Activated T-helper 9 cell treated with anti-CD3 and anti-CD28 coated beads, Interleukin-2, amount 50 U/mL, for 16 hours (primary cell): ENCODE measurements around the gene NEURL1B.
A peak's percentile ranks its signal among the peaks of the same experiment; 100 is the strongest.

Experiments
- DNase-seq: peaks from one replicate; pipeline ENCODE4 v3.0.0-alpha.2; 2020; ENCODE audit warnings: low read depth

Gene NEURL1B

DNA sequence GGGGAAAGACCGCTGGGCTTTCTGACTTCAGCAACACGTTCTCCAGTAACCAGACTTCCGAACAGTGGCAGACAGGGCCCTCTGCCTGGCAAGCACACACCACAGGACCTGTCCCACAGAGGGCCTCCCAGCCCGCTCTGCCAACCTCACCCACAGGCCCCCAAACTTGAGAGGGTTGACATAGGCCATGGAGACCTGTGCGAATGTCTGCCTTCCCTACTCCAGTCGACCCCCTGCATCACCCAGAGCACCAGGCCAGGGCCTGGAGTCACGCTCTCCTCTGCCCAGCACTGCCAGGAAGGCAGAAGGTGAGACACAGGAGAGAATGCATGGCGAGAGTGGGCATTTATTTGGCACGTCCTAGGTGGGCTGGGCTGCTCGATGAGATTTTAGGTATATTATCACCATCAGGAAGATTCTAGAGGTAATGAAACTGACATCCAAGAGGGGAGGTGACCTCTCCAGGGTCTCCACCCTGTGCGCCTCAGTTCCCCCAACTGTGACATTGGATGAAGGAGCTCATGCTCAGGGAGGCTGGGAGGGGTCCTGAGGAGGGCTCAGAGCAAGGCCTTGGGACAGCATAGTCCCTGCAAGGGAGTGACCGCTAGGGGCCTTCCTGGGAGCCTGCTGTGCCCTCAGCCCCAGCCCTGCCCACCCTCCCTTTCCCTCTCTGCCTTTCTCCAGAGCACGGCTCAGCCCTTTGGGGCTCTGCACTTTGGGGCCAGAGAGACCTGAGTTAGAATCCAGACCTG lies 75.0 kb downstream of the NEURL1B start:
- DNase-seq: no peak

DNA sequence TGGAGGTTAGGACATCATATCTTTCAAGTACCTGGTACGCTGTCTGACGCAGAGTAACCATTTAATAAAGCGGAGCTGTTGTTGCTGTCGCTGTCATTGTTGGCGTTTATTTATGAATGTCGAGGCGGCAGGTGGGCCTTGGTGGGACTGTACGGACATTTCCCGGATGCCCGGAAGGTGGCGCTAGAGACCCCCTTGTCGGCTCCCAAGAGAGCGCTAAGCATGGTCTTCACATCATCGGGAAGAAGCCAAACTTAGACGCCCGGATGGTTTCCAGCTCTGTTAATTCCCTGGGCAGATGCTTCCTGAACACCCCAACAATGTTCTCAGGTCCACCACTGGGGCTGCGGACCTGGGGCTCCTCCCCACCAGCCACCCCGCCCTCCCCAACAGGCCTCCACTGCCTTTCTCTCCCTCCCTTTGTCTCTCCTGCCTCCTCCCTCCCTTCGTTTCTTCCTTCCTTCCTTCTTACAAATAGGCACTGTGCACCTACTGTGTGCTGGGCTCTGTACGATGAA lies 75.8 kb downstream of the NEURL1B start:
- DNase-seq: peak; percentile 75

DNA sequence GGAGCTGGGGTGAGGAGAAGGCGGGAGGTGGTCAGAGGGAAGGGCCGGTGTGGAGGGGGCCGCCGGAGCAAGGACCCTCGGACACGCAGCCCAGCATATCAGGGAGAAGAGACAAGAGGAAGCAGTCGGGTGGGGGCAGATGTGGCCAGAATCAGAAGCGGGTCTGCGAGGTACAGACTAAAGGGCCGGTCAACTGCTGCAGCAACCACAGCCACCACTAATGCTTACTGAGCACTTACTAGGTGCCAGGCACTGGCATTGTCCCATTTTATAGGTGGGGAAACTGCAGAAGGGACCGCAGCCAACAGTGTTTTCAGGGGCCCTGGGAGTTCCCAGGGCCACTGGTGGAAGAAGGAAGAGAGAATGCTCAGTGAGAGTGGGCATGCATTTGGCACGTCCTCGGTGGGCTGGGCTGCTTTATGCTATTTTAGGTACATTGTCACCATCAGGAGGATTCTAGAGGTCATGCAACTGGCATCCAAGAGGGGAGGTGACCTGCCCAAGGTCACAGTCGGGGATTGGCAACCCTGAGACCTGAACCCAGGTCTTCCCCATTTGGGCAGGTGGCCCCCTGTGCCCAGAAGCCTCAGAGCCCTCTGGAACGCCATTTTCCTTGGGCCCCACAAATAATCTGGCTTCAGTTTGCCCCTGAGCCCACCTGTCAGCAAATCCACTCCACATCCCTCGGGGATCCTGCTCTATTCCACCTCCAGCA lies 76.6 kb downstream of the NEURL1B start:
- no peak for DNase-seq

DNA sequence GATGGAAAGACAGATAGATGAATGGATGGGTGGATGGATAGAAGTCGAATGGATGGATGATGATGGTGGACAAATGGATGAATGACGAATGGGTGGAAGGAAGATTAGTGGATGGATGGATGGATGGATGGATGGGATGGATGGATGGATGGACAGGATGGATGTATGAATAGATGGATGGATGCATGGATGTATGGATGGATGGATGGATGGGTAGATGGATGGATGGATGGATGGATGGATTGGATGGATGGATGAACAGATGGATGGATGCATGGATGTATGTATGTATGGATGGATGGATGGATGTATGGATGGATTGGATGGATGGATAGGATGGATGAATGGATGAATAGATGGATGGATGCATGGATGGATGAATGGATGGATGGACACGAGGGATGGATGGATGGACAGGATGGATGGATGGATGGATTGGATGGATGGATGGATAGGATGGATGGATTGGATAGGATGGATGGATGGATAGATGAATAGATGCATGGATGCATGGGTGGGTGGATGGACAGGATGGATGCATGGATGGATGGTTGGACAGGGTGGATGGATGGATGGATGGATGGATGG lies 77.6 kb downstream of the NEURL1B start:
- DNase-seq: no peak

DNA sequence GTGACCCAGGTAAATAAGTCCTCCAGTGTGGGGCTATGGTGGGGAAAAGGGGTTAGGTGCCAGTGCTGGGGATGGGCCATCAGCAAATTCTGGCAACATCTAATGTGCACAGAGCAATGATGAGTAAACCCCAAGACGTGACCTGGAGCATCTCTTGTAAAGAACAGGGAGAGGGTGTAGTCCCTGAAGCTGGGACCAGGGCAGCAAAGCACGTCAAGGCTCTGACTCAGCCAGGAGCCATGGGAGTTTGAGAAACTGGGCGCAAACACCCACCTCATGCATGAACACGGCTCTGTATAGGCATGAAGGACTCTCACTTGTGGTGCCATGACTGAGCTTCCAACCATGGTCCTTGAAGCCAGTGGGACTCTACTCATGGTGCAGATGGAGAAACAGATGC lies 78.1 kb downstream of the NEURL1B start:
- DNase-seq: no peak

DNA sequence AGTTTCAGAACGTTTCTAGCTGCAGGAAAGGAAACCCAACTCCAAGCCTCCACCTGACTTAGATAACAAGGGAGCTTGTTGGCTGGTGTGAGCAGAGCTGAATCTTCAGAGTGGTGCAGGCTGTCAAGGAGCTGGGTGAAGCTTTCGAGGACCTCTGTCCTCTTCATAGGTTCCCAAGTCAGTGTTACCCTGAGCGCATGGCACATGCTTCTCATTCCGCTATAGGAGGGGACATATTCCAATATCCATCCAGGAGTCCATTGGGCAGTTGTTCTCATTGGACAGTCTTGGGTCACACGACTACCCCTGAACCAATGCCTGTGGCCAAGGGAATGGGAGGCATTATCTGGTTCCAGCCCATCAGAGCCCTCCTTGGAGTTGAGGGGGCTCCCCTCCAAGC lies 79.6 kb downstream of the NEURL1B start:
- DNase-seq: no peak

DNA sequence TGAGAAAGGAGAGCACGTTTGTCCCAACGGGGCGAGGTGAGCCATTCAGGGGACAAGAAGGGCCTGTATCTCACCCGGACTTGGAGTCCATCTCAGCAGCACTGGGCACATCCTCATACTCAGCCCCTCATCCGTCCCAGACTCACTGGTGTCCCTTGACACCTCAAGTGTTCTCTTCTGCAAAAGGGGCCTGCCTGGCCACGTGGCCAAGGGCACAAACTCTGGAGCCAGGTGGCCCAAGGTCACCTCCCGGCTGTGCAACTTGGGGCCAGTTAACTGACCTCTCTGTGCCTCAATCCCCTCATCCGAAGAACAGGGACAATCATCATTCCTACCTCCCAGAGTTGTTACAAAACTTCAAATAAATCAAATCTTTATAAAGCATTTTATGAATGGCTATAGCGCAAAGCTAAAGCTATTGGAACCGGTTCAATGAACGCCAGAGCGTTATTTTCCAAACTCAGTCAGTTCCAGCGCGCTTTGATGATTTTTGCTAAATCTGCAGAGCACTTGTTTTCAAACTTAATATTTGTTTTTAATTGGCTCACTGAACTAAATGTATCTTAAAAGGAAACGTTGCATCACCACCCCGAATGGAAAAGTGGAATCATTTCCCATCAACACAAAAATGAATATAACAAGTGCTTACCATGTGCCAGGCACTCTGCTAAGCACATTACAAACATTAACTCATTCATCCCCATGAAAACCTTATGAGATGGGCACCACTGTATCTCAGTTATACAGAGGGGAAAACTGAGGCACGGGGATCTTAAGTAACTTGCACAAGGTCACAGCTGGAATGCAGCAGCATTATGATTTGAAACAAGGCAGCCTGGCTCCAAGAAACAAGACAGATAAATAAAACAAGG lies 80.6 kb downstream of the NEURL1B start:
- DNase-seq: no peak

DNA sequence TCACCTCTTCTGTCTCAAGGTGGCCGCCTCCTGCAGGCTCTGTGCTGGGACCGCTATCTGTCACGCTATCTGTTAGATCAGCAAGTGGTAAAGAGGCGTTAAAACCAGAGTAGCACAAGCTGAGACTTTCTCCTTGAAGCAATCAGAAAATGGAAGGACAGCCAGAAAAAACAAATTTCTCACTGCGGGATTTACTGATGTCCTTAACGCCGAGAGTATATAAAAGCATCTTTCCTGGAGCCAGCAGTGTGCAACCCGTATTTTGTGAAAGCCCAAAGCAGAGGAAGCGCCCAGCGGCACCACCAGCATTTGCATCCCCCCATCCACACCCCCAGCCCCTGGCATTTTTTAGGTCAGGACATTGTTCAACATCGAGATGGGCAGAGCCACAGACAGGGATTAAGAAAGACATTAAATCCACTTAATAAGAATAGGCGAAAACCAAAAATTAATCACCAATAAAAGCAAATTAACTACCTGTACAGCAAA lies 81.3 kb downstream of the NEURL1B start:
- DNase-seq: no peak

DNA sequence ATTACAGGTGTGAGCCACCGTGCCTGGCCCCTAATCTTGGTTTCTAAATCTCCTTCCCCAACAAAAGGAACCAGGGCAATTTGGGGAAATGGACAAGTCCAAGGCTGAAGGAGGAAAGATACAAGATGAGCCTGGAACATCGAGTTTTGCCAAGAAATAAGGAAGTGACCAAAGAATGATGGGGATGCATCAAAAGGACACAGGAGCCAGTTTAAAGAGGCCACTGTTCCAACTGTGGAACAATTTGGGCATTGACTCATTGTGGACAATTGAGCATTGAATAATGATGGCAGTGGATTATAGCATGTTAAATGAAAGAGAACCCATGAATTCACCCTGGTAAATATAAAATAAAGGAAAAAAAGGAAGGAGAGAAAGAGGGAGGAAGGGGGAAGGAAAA lies 82.4 kb downstream of the NEURL1B start:
- DNase-seq: no peak

DNA sequence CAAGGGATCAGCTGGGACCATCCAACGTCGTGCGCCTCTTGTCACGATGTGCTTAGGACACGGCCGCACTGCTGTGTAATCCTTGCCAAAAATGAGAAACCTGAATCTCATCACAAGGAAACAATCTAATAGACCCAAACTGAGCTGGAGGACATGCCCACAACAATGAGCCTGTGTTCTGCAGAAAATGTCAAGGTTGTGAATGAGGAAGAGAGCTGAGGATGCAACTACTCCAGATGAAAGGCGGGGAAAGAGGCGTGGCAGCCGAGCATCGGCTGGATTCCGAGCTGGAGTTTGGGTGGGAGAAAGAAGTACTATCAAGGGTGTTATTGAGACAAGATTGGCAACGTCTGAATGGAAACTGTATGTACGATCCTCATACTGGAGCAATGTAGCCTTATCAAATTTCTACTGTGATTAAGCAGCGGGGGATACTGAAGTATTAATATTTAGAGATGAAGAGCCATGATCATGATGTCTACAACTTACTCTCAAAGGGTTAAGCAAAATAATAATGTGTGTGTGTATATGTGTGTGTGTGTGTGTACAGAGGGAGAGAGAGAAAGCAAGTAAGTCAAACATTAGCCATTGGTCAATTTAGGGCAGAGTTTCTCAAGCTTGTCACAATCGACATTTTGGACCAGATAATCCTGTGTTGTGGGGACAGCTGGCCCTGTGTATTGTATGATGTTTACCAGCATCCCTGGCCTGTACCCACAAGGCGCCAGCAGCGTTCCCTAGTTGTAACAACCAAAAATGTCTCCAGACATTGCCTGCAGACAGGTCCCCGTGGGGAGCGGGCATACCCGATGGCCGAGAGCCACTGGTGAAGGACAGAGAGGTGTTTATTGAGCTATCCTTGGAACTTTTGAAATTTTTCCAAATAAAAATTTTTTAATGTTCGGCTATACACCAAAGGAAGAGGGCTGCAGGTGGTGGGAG lies 83.5 kb downstream of the NEURL1B start:
- no peak for DNase-seq

DNA sequence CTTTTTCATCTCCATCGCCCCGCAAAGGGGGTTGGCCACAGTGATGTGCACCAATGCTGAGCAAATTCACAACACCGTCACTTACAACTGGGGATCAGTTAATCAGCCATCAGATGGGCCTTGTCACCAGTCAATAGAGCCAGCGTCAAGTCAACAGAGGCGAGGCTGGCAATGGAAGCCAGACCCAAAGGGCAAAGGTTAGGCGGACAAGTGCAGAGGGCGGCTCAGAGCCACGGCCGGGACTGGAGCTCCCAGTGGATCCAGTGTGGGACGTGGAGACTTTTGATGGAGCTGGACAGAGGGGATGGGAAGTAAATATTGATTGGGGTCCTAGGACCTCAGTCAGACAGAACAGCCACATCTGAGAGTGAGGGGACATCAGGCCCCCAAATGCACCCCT lies 84.2 kb downstream of the NEURL1B start:
- DNase-seq: no peak

DNA sequence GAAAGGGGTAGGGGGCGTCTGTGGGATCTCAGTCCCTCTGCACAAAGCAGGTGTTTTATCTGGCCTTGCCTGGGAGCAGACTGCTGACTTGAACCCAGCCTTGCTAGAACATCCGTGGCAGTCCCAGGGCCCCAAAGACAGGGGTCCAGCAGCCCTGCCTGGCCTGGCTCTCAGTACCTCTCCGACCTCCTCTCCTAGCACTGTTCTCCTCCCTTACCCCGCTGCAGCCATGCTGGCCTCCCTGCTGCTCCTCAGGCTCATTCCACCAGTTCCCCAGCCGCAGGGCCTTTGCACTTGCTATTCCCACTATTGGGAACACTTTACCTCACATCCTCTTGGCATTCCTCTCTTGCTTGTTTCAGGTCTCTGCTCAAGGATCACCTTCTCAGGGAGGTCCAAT lies 84.7 kb downstream of the NEURL1B start:
- no peak for DNase-seq

DNA sequence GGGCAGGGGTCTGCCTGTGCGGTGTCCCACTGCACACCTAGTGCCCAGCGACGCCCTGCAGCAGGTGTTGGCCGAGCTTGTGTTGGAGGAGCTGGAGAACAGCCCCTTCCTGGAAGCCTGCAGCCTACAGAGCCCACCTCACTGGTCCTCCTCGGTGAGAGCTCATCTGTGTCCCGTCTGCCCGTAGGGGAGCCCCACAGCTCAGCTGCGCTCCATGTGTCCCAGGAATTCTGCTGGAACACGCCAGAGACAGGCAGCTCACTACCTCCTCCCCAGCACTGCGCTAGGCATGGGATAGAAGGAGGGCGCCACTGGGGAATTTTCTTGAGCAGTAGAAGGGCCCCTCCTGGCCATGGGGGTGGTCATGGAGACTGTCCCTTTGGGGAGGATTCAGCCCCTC lies 85.9 kb downstream of the NEURL1B start:
- DNase-seq: no peak

DNA sequence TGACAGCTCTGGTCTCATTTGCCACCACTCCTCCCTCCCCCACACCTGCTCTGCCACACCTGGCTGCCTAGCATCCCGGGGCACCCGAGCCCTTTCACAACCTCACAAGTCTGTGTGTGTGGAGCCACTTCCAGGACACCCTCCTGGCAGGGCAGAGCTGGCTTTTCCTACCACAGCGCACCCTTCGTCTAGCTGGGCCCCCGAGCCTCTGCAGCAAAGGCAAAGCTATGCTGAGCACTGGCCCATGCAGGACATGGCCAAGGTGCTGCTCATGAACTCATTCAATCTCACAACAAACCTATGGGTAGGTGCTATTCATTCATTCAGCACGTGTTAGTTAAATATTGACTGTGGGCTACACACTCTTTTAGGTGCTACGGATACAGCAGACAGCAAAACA lies 86.5 kb downstream of the NEURL1B start:
- DNase-seq: no peak

DNA sequence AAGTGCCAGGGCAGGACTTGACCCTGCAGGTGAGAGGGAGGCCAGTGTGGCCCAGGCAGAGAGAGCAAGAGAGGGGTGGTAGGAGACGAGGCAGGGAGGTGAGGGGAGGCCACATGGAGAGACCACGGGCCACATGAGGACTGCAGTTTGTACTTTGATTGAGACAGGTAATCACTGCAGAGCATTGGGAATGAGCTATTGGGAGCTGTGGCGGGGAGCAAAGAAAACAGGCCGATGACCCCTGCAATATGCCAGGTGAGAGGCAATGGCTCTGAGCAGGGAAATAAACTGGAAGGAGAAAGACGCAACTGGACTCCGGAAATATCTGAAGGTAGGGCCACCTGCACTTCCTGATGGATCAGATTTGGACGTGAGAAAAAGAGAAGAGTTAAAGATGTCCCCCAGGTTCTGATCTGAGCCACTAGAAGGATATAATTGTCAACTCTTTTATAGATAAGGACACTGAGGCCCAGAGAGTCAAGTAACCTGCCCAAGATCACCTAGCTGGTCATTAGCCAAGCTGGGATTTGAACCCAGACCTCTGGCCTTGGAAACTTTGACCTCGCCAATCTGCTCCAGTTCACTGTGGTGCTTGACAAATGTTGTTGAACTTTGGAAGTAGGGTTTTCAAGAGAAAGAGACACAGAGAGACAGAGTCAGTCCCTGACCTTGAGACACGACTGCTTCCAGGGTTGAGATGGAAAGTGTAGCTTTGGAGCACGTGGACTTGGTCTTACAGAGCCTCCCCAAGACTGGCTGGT lies 87.6 kb downstream of the NEURL1B start:
- no peak for DNase-seq

DNA sequence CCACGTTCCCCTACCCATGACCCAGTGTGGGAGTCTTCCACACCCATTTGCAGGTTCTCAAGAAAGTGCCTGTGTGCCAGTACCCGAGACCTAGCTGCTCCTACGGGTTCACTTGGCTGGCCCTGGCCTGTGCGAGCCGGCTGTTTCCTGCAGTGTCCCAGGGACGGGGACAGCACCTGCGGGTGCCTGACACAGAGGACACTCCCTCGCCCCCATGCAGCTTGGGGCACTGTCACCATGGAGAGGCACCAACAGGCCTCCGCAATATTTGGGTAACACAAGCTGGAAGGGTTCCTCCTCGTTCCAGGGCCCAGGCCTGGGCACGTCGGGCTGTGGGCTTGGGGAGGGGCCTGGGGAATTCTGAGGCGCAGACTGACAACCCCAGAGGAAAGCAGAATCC lies 88.5 kb downstream of the NEURL1B start:
- no peak for DNase-seq

DNA sequence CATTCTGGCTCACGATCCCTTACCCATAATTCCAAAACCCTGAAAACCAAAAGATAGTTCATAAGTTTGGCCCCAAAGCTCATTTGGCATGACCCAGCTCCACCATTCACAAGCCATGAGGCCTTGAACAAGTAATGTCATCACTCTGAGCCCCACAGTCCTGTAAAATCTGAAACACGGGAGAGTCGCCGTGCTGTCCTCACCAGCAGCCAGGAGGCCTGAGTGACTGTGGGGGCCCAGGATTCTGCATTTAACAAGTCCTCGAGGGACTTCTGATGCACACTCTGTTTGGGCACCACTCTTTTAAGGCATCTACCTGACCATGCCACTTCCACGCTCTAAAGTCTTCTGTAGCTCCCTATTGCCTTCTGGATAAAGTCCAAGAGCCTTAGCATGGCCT lies 89.2 kb downstream of the NEURL1B start:
- no peak for DNase-seq

DNA sequence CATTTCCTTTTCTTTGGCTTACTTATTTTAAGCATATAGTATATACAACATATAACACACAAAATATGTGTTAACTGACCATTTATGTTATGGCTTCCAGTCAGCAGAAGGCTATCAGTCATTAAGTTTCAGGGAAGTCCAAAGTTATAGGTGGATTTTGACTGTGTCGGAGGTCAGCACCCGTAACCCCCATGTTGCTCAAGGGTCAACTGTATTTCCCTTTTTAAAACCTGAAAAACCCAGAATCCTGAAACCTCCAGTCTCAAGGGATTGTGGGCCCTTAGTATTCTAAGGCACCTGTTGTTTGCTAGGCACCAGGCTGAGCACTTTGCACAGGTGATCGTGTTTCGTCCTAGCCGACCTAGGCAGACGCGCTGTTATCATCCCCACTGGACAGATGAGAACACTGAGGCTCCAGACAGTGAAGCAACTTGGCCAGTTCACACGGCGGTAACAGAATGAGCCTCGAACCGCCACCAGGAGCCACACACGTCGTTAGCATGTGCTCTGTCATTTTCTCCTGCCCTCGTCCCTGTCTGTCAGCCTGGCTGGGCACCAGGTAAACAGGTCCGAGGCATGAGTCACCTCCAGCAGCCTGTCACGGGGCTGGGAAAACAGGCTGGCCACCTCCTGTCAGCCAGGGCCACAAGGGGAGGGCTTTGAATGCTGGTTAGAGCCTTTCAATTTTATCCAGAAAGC lies 90.1 kb downstream of the NEURL1B start:
- DNase-seq: no peak

DNA sequence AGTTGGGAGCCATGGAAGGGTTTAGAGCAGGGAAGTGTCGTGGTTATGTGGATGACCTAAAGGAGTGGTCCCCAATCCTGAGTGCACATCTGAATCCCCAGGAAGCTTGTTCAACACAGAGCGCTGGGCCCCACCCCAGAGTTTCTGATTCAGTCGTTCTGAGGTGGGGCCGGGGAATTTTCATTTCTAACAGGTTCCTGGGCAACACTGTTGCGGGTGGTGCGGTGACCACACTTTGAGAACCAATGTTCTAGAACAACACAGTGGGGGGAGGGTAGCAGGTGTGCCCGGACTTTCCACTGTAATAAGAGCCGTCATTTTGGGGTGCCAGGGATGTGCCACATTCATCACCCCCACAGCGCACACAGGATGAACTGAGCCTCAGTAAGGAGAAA lies 90.6 kb downstream of the NEURL1B start:
- no peak for DNase-seq
